Ovary (tissue), 9 donors: Measurements from ENCODE around the gene SREBF2. TPM values are rescaled to one million over a fixed set of nuclear protein-coding genes. Genes with fewer than 3 reads are reported as not detected.

ENCODE experiments used
- DNase-seq, 5 donors: peaks; one replicate each; pipeline ENCODE4 v3.0.0-alpha.2; 2019 to 2020
- H3K27ac ChIP-seq, 2 donors: fragments of 200-600 bp; one replicate each; pipeline versions ENCODE4 v1.5.1 to v1.8.0; 2019 to 2022
- H3K27me3 ChIP-seq: fragments of 200-600 bp; one replicate; pipeline ENCODE4 v1.8.0; 2022
- H3K36me3 ChIP-seq: fragments of 200-600 bp; sonication (generic); one replicate; pipeline ENCODE4 v1.5.1; 2019
- H3K4me1 ChIP-seq: one replicate; pipeline ENCODE4 v1.8.1; 2013; ENCODE audit warnings: mild to moderate bottlenecking, moderate library complexity; ENCODE audit not compliant: insufficient read depth
- H3K4me3 ChIP-seq: fragments of 200-600 bp; sonication (generic); one replicate; pipeline ENCODE4 v1.5.1; 2017
- H3K9me3 ChIP-seq, 2 donors: fragments of 200-600 bp in 1 of 2; sonication (generic) in 1 of 2; one replicate each; pipeline versions ENCODE4 v1.5.1 to v1.8.1; 2013 to 2019; ENCODE audit warnings: mild to moderate bottlenecking in 1 of 2, moderate library complexity in 1 of 2
- CTCF ChIP-seq, 3 donors: fragments of 450-650 bp in 2 of 3; fragments of 200-600 bp in 1 of 3; IDR thresholded peaks; one replicate each; pipeline versions ENCODE4 v1.5.1 to v1.8.0; 2016 to 2022; ENCODE audit warnings: antibody characterized with exemption in 3 of 3, mild to moderate bottlenecking in 1 of 3
- EP300 ChIP-seq: sonication (generic); formaldehyde crosslinking; IDR thresholded peaks from one replicate; pipeline ENCODE4 v1.6.1; 2017; ENCODE audit warnings: antibody characterized with exemption
- POLR2A ChIP-seq: fragments of 450-650 bp; IDR thresholded peaks from one replicate; pipeline ENCODE4 v1.6.1; 2017; ENCODE audit warnings: antibody characterized with exemption, mild to moderate bottlenecking, moderate library complexity
- WGBS, 3 donors: extraction: QIAGEN DNeasy Blood & Tissue Kit in 1 of 3; methylation state at CpG; one replicate each; pipeline versions ENCODE4 v1.1.5 to v1.1.7; 2013 to 2017; 5-methylcytosine and 5-hydroxymethylcytosine counted together
- intact Hi-C, 4 donors: fragments of 100-400 bp; cut with DNase I; formaldehyde crosslinking; loops; one replicate each; pipeline versions ENCODE4 v1.11.0 to v1.15.1; 2022 to 2023
- polyA plus RNA-seq, 2 donors: library from polyadenylated mRNA; stranded (reverse); fragments of 200-250 nt in 1 of 2; fragments of 350-450 nt in 1 of 2; fragmentation: Illumina TruSeq in 1 of 2; extraction: RNeasy Lipid Tissue Mini Kit (QIAGEN cat#74804) in 1 of 2; gene quantifications; one replicate each; pipeline ENCODE4 v1.2.3, GENCODE V29; 2013 to 2014
- total RNA-seq, 7 donors: library from RNA; depleted of rRNA in 2 of 7; stranded (reverse); fragments of >200 nt in 2 of 7; fragmentation: NEBNext Ultra II Directional in 3 of 7; extraction: Animal tissue kit (Norgen Biotek cat#: 25700) in 3 of 7; gene quantifications; one replicate each; pipeline versions ENCODE4 v1.1.0 to v1.2.4, GENCODE V29; 2016 to 2023
- donor health status: DM: no; HTN: no; CAD: no; lungs with moderate emphysema.
- donor health status: DM: no; HTN: no; CAD: no.
- donor health status: Bipolar disorder and iron deficiency.
- donor health status: DM: yes; HTN: yes; CAD: no.
- donor health status: DM: no; HTN: no; CAD: no.
- donor health status: DM: yes; HTN: yes; CAD: no.

The SREBF2 gene
- total and polyA plus RNA-seq, 9 donors = 29.2 to 215 (median 74.1) TPM

DNA sequence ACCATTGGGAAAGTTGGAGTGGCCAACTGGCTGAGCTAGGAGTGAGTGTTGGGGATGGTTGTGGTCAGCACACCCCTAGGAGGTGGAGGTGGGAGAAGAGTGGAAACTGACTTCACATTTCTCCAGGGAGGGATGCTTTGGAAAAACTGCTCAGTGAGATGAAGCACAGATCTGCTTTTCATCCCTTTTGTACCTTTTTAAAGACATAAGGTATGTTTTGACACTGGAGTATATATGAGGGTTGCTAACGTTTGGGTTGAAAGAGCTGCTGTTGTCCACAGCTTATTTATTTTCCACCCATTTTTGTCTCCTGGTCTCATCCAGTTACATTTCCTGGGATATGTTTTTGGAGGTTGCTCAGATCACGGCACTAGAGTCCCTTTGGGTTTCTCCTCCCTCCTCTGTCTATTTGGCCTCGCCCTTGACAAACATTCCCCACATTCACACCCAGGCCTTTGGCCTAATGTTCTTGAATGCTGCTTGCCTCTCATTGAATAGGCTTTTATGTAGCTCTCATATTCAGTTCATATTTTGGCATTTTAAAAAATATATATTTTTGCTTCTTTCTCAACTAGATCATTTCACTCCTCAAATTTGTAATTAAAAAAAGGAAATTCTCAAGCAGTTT is 8.3 kb downstream of the SREBF2 start:
- peaks cover 5% of the 10 kb centered on the region for H3K4me1 ChIP-seq
- intact Hi-C loops = no loop called here
- no peaks in the 10 kb centered on the region for H3K27me3 ChIP-seq
- no peak for DNase-seq
- no peak overlapping the region for H3K4me3 ChIP-seq
- WGBS, 3 donors = 32 to 36% (median 32%) methylated on average over 3 of the region's 3 CpGs
- H3K27ac ChIP-seq = no peak overlapping the region
- TF ChIP-seq POLR2A (no peak), EP300 (no peak), CTCF (IDR thresholded peaks at IDR 0.05) (no peak)
- H3K9me3 ChIP-seq = no peaks in the 10 kb centered on the region
- no peaks in the 10 kb centered on the region for H3K36me3 ChIP-seq

DNA sequence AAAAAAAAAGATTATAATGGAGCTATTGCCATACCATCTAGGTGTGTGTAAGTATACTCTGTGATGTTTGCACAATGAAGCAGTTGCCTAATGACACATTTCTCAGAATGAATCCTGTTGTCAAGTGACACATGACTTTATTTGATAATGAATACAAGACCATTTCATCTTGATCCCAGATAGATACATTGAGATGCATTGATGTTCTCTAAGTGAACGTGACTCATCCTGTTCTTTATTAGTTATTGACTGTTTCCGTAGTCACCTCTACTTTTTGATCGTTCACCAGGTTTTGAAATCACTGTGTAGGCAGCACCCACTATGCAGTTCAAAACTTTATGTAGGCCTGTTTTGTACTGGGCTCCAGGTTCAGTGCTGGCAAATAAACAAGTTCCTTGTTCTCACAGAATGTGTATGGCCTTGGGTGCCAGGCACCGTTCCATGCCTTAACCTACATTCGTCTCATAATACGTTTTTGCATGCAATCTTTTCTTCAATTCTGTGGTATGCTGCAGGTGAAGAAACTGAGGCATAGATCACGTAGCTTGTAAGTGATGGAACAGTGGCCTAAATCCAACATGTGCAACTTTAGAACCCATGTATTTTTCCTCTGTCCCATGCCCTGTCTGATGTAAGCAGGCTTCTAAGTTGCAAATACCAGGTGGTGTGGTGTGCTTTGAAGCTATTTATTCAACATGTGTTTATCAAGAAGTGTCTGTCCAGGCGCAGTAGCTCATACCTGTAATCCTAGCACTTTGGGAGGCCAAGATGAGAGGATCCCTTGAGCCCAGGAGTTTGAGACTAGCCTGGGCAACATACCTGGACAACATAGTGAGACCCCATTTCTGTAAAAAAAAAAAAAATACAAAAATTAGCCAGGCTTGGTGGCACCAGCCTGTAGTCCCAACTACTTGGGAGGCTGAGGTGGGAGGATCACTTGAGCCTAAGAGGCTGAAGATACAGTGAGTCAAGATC is 10.4 kb downstream of the SREBF2 start:
- no peak for TF ChIP-seq CTCF (IDR thresholded peaks at IDR 0.05)
- Histone ChIP-seq H3K9me3 (no peaks in the 10 kb centered on the region), H3K27me3 (no peaks in the 10 kb centered on the region), H3K4me1 (peaks cover 5% of the 10 kb centered on the region), H3K27ac (no peak overlapping the region), H3K36me3 (no peaks in the 10 kb centered on the region), H3K4me3 (no peak overlapping the region)
- DNase-seq = no peak
- intact Hi-C loops = no loop called here
- WGBS, 3 donors = 89 to 95% (median 93%) methylated on average over 8 of the region's 8 CpGs

GRCh38 chr22:41844036-41844435 is 11.1 kb downstream of the SREBF2 start:
- TF ChIP-seq CTCF (IDR thresholded peaks at IDR 0.05) (no peak), POLR2A (no peak), EP300 (no peak)
- Histone ChIP-seq H3K27ac (no peak overlapping the region), H3K4me3 (no peak overlapping the region), H3K9me3 (no peaks in the 10 kb centered on the region), H3K36me3 (no peaks in the 10 kb centered on the region), H3K4me1 (peaks cover 4% of the 10 kb centered on the region), H3K27me3 (no peaks in the 10 kb centered on the region)
- intact Hi-C loops = no loop called here
- 58 to 80% (median 67%) methylated on average over 1 of the region's 1 CpG for WGBS, 3 donors
- DNase-seq = no peak

GRCh38 chr22:41844513-41844912 is 11.6 kb downstream of the SREBF2 start:
- H3K27me3 ChIP-seq = no peaks in the 10 kb centered on the region
- H3K4me1 ChIP-seq = peaks cover 4% of the 10 kb centered on the region
- no peaks in the 10 kb centered on the region for H3K9me3 ChIP-seq
- H3K36me3 ChIP-seq = no peaks in the 10 kb centered on the region
- H3K4me3 ChIP-seq = no peak overlapping the region
- TF ChIP-seq EP300 (no peak), POLR2A (no peak), CTCF (IDR thresholded peaks at IDR 0.05) (no peak)
- H3K27ac ChIP-seq = no peak overlapping the region
- intact Hi-C loops = no loop called here
- 57 to 71% (median 70%) methylated on average over 3 of the region's 3 CpGs for WGBS, 3 donors
- no peak for DNase-seq
